Testis (tissue), 3 donors: ENCODE measurements around the gene LUZP2. TPM values are rescaled to one million over a fixed set of nuclear protein-coding genes. Genes with fewer than 3 reads are reported as not detected.

Source experiments
- DNase-seq: peaks from one replicate; pipeline ENCODE4 v3.0.0-alpha.2; 2019
- H3K27ac ChIP-seq, 2 donors: fragments of 200-600 bp; sonication (generic); one replicate each; pipeline ENCODE4 v1.5.1; 2019
- H3K27me3 ChIP-seq: fragments of 200-600 bp; sonication (generic); one replicate; pipeline ENCODE4 v1.5.1; 2019
- H3K36me3 ChIP-seq: fragments of 200-600 bp; sonication (generic); one replicate; pipeline ENCODE4 v1.5.1; 2017; ENCODE audit warnings: low read depth; ENCODE audit errors: missing control alignments
- H3K4me1 ChIP-seq: fragments of 200-600 bp; sonication (generic); one replicate; pipeline ENCODE4 v1.5.1; 2019
- H3K4me3 ChIP-seq, 2 donors: fragments of 200-600 bp; sonication (generic); one replicate each; pipeline ENCODE4 v1.5.1; 2017 to 2019
- H3K9me3 ChIP-seq: fragments of 200-600 bp; sonication (generic); one replicate; pipeline ENCODE4 v1.5.1; 2017
- POLR2A ChIP-seq: fragments of 450-650 bp; IDR thresholded peaks from one replicate; pipeline ENCODE4 v1.6.1; 2017; ENCODE audit warnings: antibody characterized with exemption, mild to moderate bottlenecking, moderate library complexity
- WGBS, 2 donors: methylation state at CpG; one replicate each; pipeline ENCODE4 v1.1.5; 2018; 5-methylcytosine and 5-hydroxymethylcytosine counted together
- intact Hi-C: fragments of 100-400 bp; cut with DNase I; formaldehyde crosslinking; loops from one replicate; pipeline ENCODE4 v1.15.1; 2023; ENCODE audit warnings: low total_unique reads
- polyA plus RNA-seq: library from polyadenylated mRNA; stranded (reverse); fragments of 350-450 nt; fragmentation: Illumina TruSeq; extraction: RNeasy Lipid Tissue Mini Kit (QIAGEN cat#74804); gene quantifications from one replicate; pipeline ENCODE4 v1.2.3, GENCODE V29; 2014; ENCODE audit warnings: low read depth, low replicate concordance; ENCODE audit not compliant: insufficient read depth
- total RNA-seq, 2 donors: library from RNA; depleted of rRNA; stranded (reverse); fragments of >200 nt; gene quantifications; one replicate each; pipeline ENCODE4 v1.2.3, GENCODE V29; 2016
- TF ChIP-seq, protein P1 (sequence below), 3 experiments: fragments of 450-650 bp in 2 of 3; fragments of 200-600 bp in 1 of 3; sonication (generic) in 1 of 3; IDR thresholded peaks; one replicate each; pipeline ENCODE4 v1.5.1; 2016 to 2019; ENCODE audit warnings: antibody characterized with exemption in 3 of 3, mild to moderate bottlenecking in 2 of 3, moderate library complexity in 1 of 3

LUZP2 gene
- total and polyA plus RNA-seq, 3 donors from 2014 or later, result 0.63 to 0.98 (median 0.74) TPM

DNA sequence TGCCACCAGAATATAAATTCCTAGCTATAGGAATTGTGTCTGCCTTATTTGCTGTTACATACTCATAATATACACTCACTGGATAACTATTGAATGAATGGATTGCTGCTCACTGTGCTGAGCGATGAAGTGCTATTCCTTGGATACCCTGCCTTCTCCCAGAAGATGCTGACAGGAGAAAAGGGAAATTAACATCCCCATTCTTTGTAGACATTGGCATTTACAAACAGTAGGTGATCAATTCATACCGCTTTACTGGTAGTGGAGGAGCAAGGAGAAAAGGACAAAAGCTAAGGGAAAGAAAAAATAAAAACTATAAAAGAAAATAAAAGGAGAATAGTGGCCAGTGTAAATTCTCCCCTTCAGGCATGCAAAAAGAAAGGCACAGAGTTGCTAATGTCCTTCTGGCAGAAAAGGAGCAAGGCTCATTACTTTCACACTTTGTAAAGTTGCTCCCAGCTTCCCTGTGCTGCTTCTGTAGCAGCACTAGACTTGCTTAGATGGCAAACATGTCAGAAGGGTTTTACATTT, 183.0 kb downstream of the LUZP2 start:
- H3K36me3 ChIP-seq, result no peaks in the 10 kb centered on the region
- intact Hi-C loops, result no loop called here
- H3K4me1 ChIP-seq, result no peaks in the 10 kb centered on the region
- no peaks in the 10 kb centered on the region for H3K27me3 ChIP-seq
- H3K9me3 ChIP-seq, result no peaks in the 10 kb centered on the region
- no peak overlapping the region for H3K27ac ChIP-seq
- no peak for DNase-seq
- WGBS, 2 donors, result 88 to 89% methylated on average over 2 of the region's 2 CpGs
- TF ChIP-seq POLR2A, result no peak
- TF ChIP-seq, protein P1, sequence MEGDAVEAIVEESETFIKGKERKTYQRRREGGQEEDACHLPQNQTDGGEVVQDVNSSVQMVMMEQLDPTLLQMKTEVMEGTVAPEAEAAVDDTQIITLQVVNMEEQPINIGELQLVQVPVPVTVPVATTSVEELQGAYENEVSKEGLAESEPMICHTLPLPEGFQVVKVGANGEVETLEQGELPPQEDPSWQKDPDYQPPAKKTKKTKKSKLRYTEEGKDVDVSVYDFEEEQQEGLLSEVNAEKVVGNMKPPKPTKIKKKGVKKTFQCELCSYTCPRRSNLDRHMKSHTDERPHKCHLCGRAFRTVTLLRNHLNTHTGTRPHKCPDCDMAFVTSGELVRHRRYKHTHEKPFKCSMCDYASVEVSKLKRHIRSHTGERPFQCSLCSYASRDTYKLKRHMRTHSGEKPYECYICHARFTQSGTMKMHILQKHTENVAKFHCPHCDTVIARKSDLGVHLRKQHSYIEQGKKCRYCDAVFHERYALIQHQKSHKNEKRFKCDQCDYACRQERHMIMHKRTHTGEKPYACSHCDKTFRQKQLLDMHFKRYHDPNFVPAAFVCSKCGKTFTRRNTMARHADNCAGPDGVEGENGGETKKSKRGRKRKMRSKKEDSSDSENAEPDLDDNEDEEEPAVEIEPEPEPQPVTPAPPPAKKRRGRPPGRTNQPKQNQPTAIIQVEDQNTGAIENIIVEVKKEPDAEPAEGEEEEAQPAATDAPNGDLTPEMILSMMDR (IDR thresholded peaks at IDR 0.05), result no peak
- H3K4me3 ChIP-seq, result no peak overlapping the region

DNA sequence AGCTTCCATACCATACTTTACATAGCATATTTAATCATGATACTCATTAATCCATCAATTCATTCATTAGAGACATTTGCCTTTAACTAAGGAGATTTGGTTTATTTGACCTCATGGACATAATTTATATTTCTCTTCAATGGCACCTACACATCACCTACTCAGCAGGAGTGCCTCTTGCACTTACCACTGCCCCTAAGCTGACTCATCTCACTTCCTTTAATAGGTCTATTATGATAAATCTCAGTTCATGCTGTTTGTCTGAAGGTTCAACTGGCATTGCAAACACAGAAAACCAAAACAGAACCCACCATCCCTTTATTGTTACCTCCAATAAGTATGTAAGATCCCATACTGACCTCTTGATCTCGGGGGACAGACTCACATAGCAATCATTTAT, 186.7 kb downstream of the LUZP2 start:
- no peaks in the 10 kb centered on the region for H3K36me3 ChIP-seq
- no peaks in the 10 kb centered on the region for H3K9me3 ChIP-seq
- 84 to 86% methylated on average over 1 of the region's 1 CpG for WGBS, 2 donors
- intact Hi-C loops, result no loop called here
- H3K27me3 ChIP-seq, result no peaks in the 10 kb centered on the region
- H3K4me1 ChIP-seq, result no peaks in the 10 kb centered on the region
- no peak overlapping the region for H3K4me3 ChIP-seq
- TF ChIP-seq, protein P1 (IDR thresholded peaks at IDR 0.05), result no peak
- TF ChIP-seq POLR2A, result no peak
- no peak for DNase-seq
- H3K27ac ChIP-seq, result no peak overlapping the region

DNA sequence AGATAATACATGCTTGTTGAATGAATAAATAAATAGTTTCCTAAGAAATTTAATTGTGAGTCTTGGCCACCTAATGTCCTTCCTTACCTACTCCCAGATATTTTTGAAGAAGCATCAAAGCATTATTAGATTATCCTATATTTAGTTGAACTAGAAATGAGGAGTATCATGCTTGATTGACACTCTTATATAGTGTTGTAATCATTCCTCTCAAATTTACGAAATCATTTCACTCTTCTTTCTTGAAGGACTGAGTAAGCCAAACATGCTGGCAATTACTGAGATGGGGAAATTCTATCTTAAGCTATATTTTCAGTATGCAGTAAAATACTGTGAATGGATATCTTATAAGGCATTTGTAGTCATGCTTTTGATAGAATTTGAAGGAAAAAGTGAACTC, 189.0 kb downstream of the LUZP2 start:
- no peaks in the 10 kb centered on the region for H3K9me3 ChIP-seq
- WGBS, 2 donors, result 88 to 98% methylated on average over 1 of the region's 1 CpG
- intact Hi-C loops, result no loop called here
- no peak overlapping the region for H3K4me3 ChIP-seq
- no peak overlapping the region for H3K27ac ChIP-seq
- no peaks in the 10 kb centered on the region for H3K27me3 ChIP-seq
- DNase-seq, result no peak
- TF ChIP-seq, protein P1 (IDR thresholded peaks at IDR 0.05), result no peak
- TF ChIP-seq POLR2A, result no peak
- no peaks in the 10 kb centered on the region for H3K4me1 ChIP-seq
- no peaks in the 10 kb centered on the region for H3K36me3 ChIP-seq

DNA sequence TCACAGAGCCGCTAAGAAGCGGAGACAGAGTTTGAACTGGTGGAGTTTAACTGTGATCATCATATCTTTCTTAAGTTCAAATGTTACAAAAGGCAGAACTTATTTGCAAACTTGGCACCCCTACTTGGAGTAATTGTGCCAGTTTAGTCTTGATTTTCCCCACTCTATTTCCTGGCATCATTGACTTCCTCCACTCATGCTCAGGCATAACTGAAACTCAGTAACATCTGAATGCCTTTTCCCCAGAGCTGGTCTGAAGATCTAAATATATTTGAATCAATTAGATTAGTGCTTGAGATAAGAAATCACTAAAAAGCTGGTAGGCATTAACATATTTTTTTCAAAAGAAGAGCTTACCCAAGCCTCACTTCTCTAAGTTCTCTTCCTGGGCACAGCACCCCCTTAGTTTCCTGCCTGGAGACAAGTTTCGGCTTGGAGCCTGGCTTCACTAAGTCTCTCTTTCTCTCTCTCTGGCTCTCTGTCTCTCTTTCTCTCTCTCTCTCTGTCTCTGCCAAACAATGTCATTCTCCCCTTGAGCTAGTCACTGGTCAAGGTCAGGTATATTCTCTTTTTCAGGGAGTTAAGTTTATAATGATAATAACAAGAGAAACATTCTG, 190.8 kb downstream of the LUZP2 start:
- Histone ChIP-seq H3K4me3 (no peak overlapping the region), H3K27me3 (no peaks in the 10 kb centered on the region), H3K27ac (no peak overlapping the region), H3K9me3 (no peaks in the 10 kb centered on the region), H3K36me3 (no peaks in the 10 kb centered on the region), H3K4me1 (no peaks in the 10 kb centered on the region)
- WGBS, 2 donors, result 73 to 87% methylated on average over 3 of the region's 3 CpGs
- no peak for DNase-seq
- intact Hi-C loops, result no loop called here
- TF ChIP-seq, protein P1 (IDR thresholded peaks at IDR 0.05), result no peak
- TF ChIP-seq POLR2A, result no peak

DNA sequence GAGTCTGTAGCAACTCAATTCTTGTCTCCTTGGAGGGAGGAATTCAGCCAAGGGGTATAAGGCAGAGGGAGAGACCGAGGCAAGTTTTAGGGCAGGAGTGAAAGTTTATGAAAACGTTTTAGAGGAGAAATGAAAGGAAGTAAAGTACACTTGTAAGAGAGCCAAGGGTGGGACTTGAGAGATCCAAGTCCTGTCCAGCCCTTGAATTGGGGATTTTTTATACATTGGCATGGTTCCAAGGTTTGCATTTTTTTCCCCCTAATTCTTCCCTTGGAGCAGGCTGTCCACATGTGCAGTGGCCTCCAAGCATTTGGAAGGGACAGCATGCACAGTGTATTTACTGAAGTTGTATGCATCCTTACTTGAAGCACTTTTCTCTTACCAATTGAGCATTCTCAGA, 192.1 kb downstream of the LUZP2 start:
- no peak overlapping the region for H3K4me3 ChIP-seq
- no peak for TF ChIP-seq POLR2A
- TF ChIP-seq, protein P1 (IDR thresholded peaks at IDR 0.05), result no peak
- H3K4me1 ChIP-seq, result no peaks in the 10 kb centered on the region
- H3K27ac ChIP-seq, result no peak overlapping the region
- no peak for DNase-seq
- WGBS, 2 donors, result 66 to 71% methylated on average over 2 of the region's 2 CpGs
- H3K36me3 ChIP-seq, result no peaks in the 10 kb centered on the region
- H3K9me3 ChIP-seq, result no peaks in the 10 kb centered on the region
- intact Hi-C loops, result no loop called here
- no peaks in the 10 kb centered on the region for H3K27me3 ChIP-seq
